Fibroblast of skin of right quadriceps (primary cell): Measurements from ENCODE around the gene FCHO1.
"Not testable (repeated sequence)": the region's sequence is repeated elsewhere in the genome, so short reads cannot be mapped to it uniquely, and the experiment has no call there.

ENCODE experiments used
- DNase-seq: peaks from one replicate; pipeline ENCODE4 v3.0.0-alpha.2; 2013

The FCHO1 gene

GRCh38 chr19:17765069-17765618, 13.9 kb downstream of the FCHO1 start:
- no peak for DNase-seq

GRCh38 chr19:17766543-17767131, 15.4 kb downstream of the FCHO1 start:
- DNase-seq: peak; percentile 70

GRCh38 chr19:17767559-17767958, 16.3 kb downstream of the FCHO1 start:
- no peak for DNase-seq

- no peak for DNase-seq
These were observed 19.3 kb downstream of the FCHO1 start for GRCh38 chr19:17770613-17771012.

GRCh38 chr19:17772172-17772571, 20.9 kb downstream of the FCHO1 start:
- peak; percentile 32 for DNase-seq

- no peak for DNase-seq
These were observed 24.1 kb downstream of the FCHO1 start for GRCh38 chr19:17775245-17775927.

- DNase-seq: no peak
These were observed 24.9 kb downstream of the FCHO1 start for GRCh38 chr19:17775991-17776803.

- not testable (repeated sequence) for DNase-seq
These were observed 26.6 kb downstream of the FCHO1 start for GRCh38 chr19:17777840-17778239.

GRCh38 chr19:17778251-17778967, 27.1 kb downstream of the FCHO1 start:
- peak; percentile 37 for DNase-seq

GRCh38 chr19:17778968-17779929, 28.0 kb downstream of the FCHO1 start:
- peak; percentile 51 for DNase-seq

- no peak for DNase-seq
These were observed 29.5 kb downstream of the FCHO1 start for GRCh38 chr19:17780781-17781180.

- DNase-seq: not testable (repeated sequence)
These were observed 32.4 kb downstream of the FCHO1 start for GRCh38 chr19:17783721-17784120.

GRCh38 chr19:17784201-17785008, 33.1 kb downstream of the FCHO1 start:
- DNase-seq: peak; percentile 56

- no peak for DNase-seq
These were observed 36.1 kb downstream of the FCHO1 start for GRCh38 chr19:17787274-17787913.

- no peak for DNase-seq
These were observed 37.4 kb downstream of the FCHO1 start for GRCh38 chr19:17788632-17789031.

GRCh38 chr19:17790059-17790780, 38.9 kb downstream of the FCHO1 start:
- no peak for DNase-seq

GRCh38 chr19:17794412-17794730, 43.1 kb downstream of the FCHO1 start:
- DNase-seq: no peak

GRCh38 chr19:17794731-17795494, 43.6 kb downstream of the FCHO1 start, which contains the start of gene B3GNT3:
TSS of gene B3GNT3 (plus strand) at chr19:17795138. CDS start at chr19:17807808, 12,670 bp downstream.
- no peak for DNase-seq

GRCh38 chr19:17795495-17795856, 44.2 kb downstream of the FCHO1 start:
- DNase-seq: no peak
